HepG2 (cell line): ENCODE measurements around the gene EXOC6B. TPM values are rescaled to one million over a fixed set of nuclear protein-coding genes. Genes with fewer than 3 reads are reported as not detected.

ENCODE experiments used
- ATAC-seq: fragments of 200-7000 bp; cut with Tn5 transposase; 3 replicates; pipeline ENCODE4 v1.9.1; 2020; ENCODE audit warnings: mild to moderate bottlenecking, moderate library complexity
- BruUV-seq: library from RNA; stranded (reverse); fragments of 400-500 nt; replicated peaks from 2 replicates; lab custom pipeline; 2021; lab: Mats Ljungman, UMichigan
- CTCF ChIA-PET: fragments of 300-600 bp; formaldehyde crosslinking; extraction: SDS; loops from one replicate; lab custom pipeline; 2021; ENCODE audit warnings: low total read pairs, inconsistent platforms, low intra/inter-chr PET ratio; lab: Yijun Ruan, JAX
- POLR2A ChIA-PET: fragments of 350-600 bp; sonication (Branson Sonifier 250); formaldehyde crosslinking; loops from one replicate; lab custom pipeline; 2020; ENCODE audit warnings: antibody characterized with exemption, inconsistent platforms; lab: Yijun Ruan, JAX
- DNase-seq: peaks from one replicate; pipeline ENCODE4 v3.0.0-alpha.2; 2015; ENCODE audit warnings: low spot score
- FAIRE-seq: peaks from 3 replicates; lab custom pipeline; 2011; peaks lifted over from hg19 to GRCh38; lab: Jason Lieb, UNC
- H2AFZ ChIP-seq: one replicate; pipeline ENCODE4 v1.6.1; 2011; ENCODE audit warnings: low read length, inconsistent platforms
- H3K27ac ChIP-seq: fragments of 300-600 bp; 3 replicates; pipeline ENCODE4 v1.8.0; 2011; ENCODE audit warnings: mixed run types, mild to moderate bottlenecking, mixed read lengths, low read length, inconsistent platforms; ENCODE audit not compliant: insufficient read depth; ENCODE audit errors: extremely low read length
- H3K27me3 ChIP-seq, 2 experiments: fragments of 200-600 bp in 1 of 2; 2 replicates in 1 of 2; 3 replicates in 1 of 2; pipeline versions ENCODE4 v1.6.0 to v1.8.0; 2011; ENCODE audit warnings: low read length in 2 of 2, mild to moderate bottlenecking in 2 of 2, moderate library complexity in 2 of 2, inconsistent platforms in 1 of 2; ENCODE audit not compliant: insufficient read depth in 2 of 2, control insufficient read depth in 1 of 2
- H3K36me3 ChIP-seq, 2 experiments: fragments of 200-600 bp in 1 of 2; replicated peaks in 1 of 2; 2 replicates in 1 of 2; 3 replicates in 1 of 2; pipeline versions ENCODE4 v1.5.1 to v1.8.0; 2011; ENCODE audit warnings: low read length in 2 of 2, inconsistent platforms in 1 of 2; ENCODE audit not compliant: insufficient read depth in 2 of 2, control insufficient read depth in 1 of 2
- H3K4me1 ChIP-seq: 2 replicates; pipeline ENCODE4 v1.5.1; 2012; ENCODE audit warnings: low read length, inconsistent platforms; ENCODE audit not compliant: insufficient read depth
- H3K4me2 ChIP-seq: 2 replicates; pipeline ENCODE4 v1.6.0; 2011; ENCODE audit warnings: low read depth, low read length, inconsistent platforms
- H3K4me3 ChIP-seq, 3 experiments: fragments of 200-600 bp in 1 of 3; sonication (generic), shearing (Covaris generic) in 1 of 3; replicated peaks in 1 of 3; 2 replicates each; pipeline ENCODE4 v1.5.1; 2011 to 2016; ENCODE audit warnings: low read length in 3 of 3, inconsistent platforms in 2 of 3, low read depth in 2 of 3, mild to moderate bottlenecking in 2 of 3, control low read depth in 1 of 3, mixed read lengths in 1 of 3; ENCODE audit not compliant: insufficient read depth in 1 of 3
- H3K79me2 ChIP-seq: one replicate; pipeline ENCODE4 v1.6.1; 2011; ENCODE audit warnings: low read length, inconsistent platforms; ENCODE audit not compliant: insufficient read depth
- H3K9ac ChIP-seq: 2 replicates; pipeline ENCODE4 v1.6.0; 2011; ENCODE audit warnings: mild to moderate bottlenecking, low read depth, low read length, inconsistent platforms; ENCODE audit not compliant: insufficient read depth
- H3K9me3 ChIP-seq: 2 replicates; pipeline ENCODE4 v1.5.1; 2012; ENCODE audit warnings: mild to moderate bottlenecking, low read length
- H4K20me1 ChIP-seq: 2 replicates; pipeline ENCODE4 v1.6.0; 2011; ENCODE audit warnings: inconsistent platforms, mild to moderate bottlenecking, low read length, moderate library complexity; ENCODE audit not compliant: insufficient read depth
- CENPX ChIP-seq: sonication (generic); formaldehyde crosslinking; IDR thresholded peaks from 2 replicates; pipeline ENCODE4 v1.9.0; 2021; ENCODE audit warnings: mild to moderate bottlenecking, missing genetic modification reagents, moderate library complexity
- GATAD2A ChIP-seq: IDR thresholded peaks from 2 replicates; pipeline ENCODE4 v1.6.1; 2016
- IKZF1 ChIP-seq: fragments of 450-650 bp; IDR thresholded peaks from 2 replicates; pipeline ENCODE4 v1.7.1; 2016
- NCOR1 ChIP-seq: fragments of 200-600 bp; sonication (generic); IDR thresholded peaks from 2 replicates; pipeline ENCODE4 v1.7.0; 2017; ENCODE audit warnings: antibody characterized with exemption, low read length, borderline replicate concordance
- PHF8 ChIP-seq: sonication (generic); formaldehyde crosslinking; IDR thresholded peaks from 2 replicates; pipeline ENCODE4 v1.5.0; 2020; ENCODE audit warnings: missing genetic modification reagents
- RBAK ChIP-seq: sonication (generic); formaldehyde crosslinking; IDR thresholded peaks from 2 replicates; pipeline ENCODE4 v1.5.1; 2020; ENCODE audit warnings: mild to moderate bottlenecking, missing genetic modification reagents
- SOX13 ChIP-seq, 3 experiments: fragments of 450-650 bp in 1 of 3; sonication (generic) in 1 of 3; formaldehyde crosslinking in 1 of 3; IDR thresholded peaks in 2 of 3; conservative IDR thresholded peaks in 1 of 3; 2 replicates each; pipeline versions ENCODE4 v1.5.0 to v1.6.1; 2016 to 2020; ENCODE audit warnings: antibody characterized with exemption in 1 of 3, mild to moderate bottlenecking in 1 of 3, missing compliant biosample characterization in 1 of 3, missing genetic modification reagents in 1 of 3, moderate library complexity in 1 of 3
- SP2 ChIP-seq: sonication (generic); formaldehyde crosslinking; IDR thresholded peaks from 2 replicates; pipeline ENCODE4 v1.5.1; 2020; ENCODE audit warnings: mild to moderate bottlenecking, missing genetic modification reagents
- ZEB1 ChIP-seq: IDR thresholded peaks from 2 replicates; pipeline ENCODE4 v1.6.1; 2012; ENCODE audit warnings: mild to moderate bottlenecking, low read depth, inconsistent platforms; ENCODE audit not compliant: insufficient replicate concordance
- ZFAT ChIP-seq: sonication (generic); formaldehyde crosslinking; conservative IDR thresholded peaks from 2 replicates; pipeline ENCODE4 v1.8.1; 2023; ENCODE audit warnings: missing genetic modification reagents, inconsistent platforms
- ZNF263 ChIP-seq: sonication (generic); formaldehyde crosslinking; IDR thresholded peaks from 2 replicates; pipeline ENCODE4 v1.4.0; 2020; ENCODE audit warnings: missing genetic modification reagents
- ZNF317 ChIP-seq: sonication (generic); formaldehyde crosslinking; IDR thresholded peaks from 2 replicates; pipeline ENCODE4 v1.5.0; 2020; ENCODE audit warnings: mild to moderate bottlenecking, missing genetic modification reagents
- ZNF552 ChIP-seq: sonication (generic); formaldehyde crosslinking; IDR thresholded peaks from 2 replicates; pipeline ENCODE4 v1.9.0; 2022; ENCODE audit warnings: missing genetic modification reagents, mild to moderate bottlenecking, borderline replicate concordance
- ZNF577 ChIP-seq: sonication (generic); formaldehyde crosslinking; IDR thresholded peaks from 2 replicates; pipeline ENCODE4 v1.4.0; 2020; ENCODE audit warnings: mild to moderate bottlenecking, low read depth, missing genetic modification reagents, borderline replicate concordance
- ZNF713 ChIP-seq: sonication (generic); formaldehyde crosslinking; IDR thresholded peaks from 2 replicates; pipeline ENCODE4 v1.4.0; 2020; ENCODE audit warnings: mild to moderate bottlenecking, missing genetic modification reagents
- ZNF883 ChIP-seq: sonication (generic); formaldehyde crosslinking; IDR thresholded peaks from 2 replicates; pipeline ENCODE4 v1.5.1; 2020; ENCODE audit warnings: mild to moderate bottlenecking, missing genetic modification reagents; ENCODE audit errors: not compliant biosample characterization
- WGBS: methylation state at CpG from one replicate; pipeline ENCODE4 v1.1.6; 2017; ENCODE audit warnings: low lambda C conversion rate; 5-methylcytosine and 5-hydroxymethylcytosine counted together
- in situ Hi-C: cut with HindIII; loops from 2 replicates; pipeline ENCODE4 v1.10.0; 2017; ENCODE audit warnings: low pct_unique_long_range_greater_than_20kb; ENCODE audit not compliant: extremely low pct_ligation_motif_present
- intact Hi-C: fragments of 100-400 bp; cut with micrococcal nuclease; formaldehyde crosslinking; loops from one replicate; pipeline ENCODE4 v1.10.0; 2022; ENCODE audit not compliant: unreplicated experiment
- polyA plus RNA-seq, 8 experiments: library from polyadenylated mRNA; depleted of rRNA in 3 of 8; stranded (reverse) in 7 of 8; unstranded in 1 of 8; fragments of >200 nt; fragmentation: Illumina TruSeq in 4 of 8; extraction: Trizol in 4 of 8; gene quantifications; 2 replicates each; pipeline versions ENCODE4 v1.2.1 to v1.2.3, GENCODE V29; 2011 to 2016; ENCODE audit warnings: low read depth in 4 of 8, missing spikeins in 1 of 8, mixed read lengths in 1 of 8; ENCODE audit not compliant: insufficient read depth in 1 of 8
- total RNA-seq, 5 experiments: library from RNA; depleted of rRNA; stranded (reverse); fragments of >200 nt; fragmentation: Illumina TruSeq; extraction: Trizol; gene quantifications; 2 replicates each; pipeline ENCODE4 v1.2.3, GENCODE V29; 2016; ENCODE audit warnings: low read depth in 1 of 5
- TF ChIP-seq, protein P1 (sequence below): sonication (generic); formaldehyde crosslinking; IDR thresholded peaks from 2 replicates; pipeline ENCODE4 v1.4.0; 2020; ENCODE audit warnings: missing genetic modification reagents
- TF ChIP-seq, protein P2 (sequence below): sonication (generic); formaldehyde crosslinking; IDR thresholded peaks from 2 replicates; pipeline ENCODE4 v1.4.0; 2020; ENCODE audit warnings: missing genetic modification reagents, borderline replicate concordance
- TF ChIP-seq, protein P3 (sequence below): sonication (generic); formaldehyde crosslinking; IDR thresholded peaks from 2 replicates; pipeline ENCODE4 v1.8.0; 2022; ENCODE audit warnings: missing genetic modification reagents, mild to moderate bottlenecking, borderline replicate concordance
- TF ChIP-seq, protein P4 (sequence below): sonication (generic); formaldehyde crosslinking; IDR thresholded peaks from 2 replicates; pipeline ENCODE4 v1.8.1; 2022; ENCODE audit warnings: mild to moderate bottlenecking, missing genetic modification reagents

EXOC6B gene
- total and polyA plus RNA-seq, 2 of the 13 experiments (the other 11 are each of a cell fraction or from before 2014, with no cell fraction given), result 9.1 to 15.9 TPM

DNA sequence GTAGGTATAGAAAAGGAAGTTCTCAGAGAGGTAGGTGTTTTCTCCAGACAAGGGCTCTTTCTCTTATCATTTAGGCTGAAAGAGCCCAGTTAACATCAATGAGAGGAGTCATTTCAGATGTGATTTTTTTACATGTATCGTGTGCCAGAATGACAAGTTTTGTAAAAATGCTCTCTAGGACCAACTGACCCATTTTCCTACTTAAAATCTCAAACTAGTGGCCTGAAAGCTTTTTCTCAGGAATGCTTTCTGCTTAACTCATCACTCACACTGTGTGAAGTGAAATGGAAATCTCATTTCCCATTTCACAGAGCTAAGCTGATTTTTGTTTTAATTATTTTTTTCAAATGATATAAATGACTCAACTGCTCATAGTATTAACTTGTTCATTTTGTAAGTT is 549.5 kb downstream of the EXOC6B start (continued):
- no peak for TF ChIP-seq ZNF263 (CRISPR knock-in tag)
- no peak for TF ChIP-seq PHF8 (CRISPR knock-in tag)
- TF ChIP-seq ZEB1, result no peak
- no peak for TF ChIP-seq ZNF883 (CRISPR knock-in tag)
- TF ChIP-seq ZNF552 (CRISPR knock-in tag), result no peak
- TF ChIP-seq, protein P1, sequence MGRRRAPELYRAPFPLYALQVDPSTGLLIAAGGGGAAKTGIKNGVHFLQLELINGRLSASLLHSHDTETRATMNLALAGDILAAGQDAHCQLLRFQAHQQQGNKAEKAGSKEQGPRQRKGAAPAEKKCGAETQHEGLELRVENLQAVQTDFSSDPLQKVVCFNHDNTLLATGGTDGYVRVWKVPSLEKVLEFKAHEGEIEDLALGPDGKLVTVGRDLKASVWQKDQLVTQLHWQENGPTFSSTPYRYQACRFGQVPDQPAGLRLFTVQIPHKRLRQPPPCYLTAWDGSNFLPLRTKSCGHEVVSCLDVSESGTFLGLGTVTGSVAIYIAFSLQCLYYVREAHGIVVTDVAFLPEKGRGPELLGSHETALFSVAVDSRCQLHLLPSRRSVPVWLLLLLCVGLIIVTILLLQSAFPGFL (CRISPR knock-in tag), result no peak
- no peak for TF ChIP-seq ZNF317 (CRISPR knock-in tag)
- TF ChIP-seq, protein P2, sequence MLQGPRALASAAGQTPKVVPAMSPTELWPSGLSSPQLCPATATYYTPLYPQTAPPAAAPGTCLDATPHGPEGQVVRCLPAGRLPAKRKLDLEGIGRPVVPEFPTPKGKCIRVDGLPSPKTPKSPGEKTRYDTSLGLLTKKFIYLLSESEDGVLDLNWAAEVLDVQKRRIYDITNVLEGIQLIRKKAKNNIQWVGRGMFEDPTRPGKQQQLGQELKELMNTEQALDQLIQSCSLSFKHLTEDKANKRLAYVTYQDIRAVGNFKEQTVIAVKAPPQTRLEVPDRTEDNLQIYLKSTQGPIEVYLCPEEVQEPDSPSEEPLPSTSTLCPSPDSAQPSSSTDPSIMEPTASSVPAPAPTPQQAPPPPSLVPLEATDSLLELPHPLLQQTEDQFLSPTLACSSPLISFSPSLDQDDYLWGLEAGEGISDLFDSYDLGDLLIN (CRISPR knock-in tag), result no peak
- no peak for TF ChIP-seq SOX13 (IDR thresholded peaks at IDR 0.05)
- TF ChIP-seq SOX13 (CRISPR knock-in tag; conservative IDR thresholded peaks at IDR 0.05 in 1 of 2, IDR thresholded peaks at IDR 0.05 in 1 of 2), result no peak
- TF ChIP-seq SP2 (CRISPR knock-in tag), result no peak
- no peak for TF ChIP-seq RBAK (CRISPR knock-in tag)

DNA sequence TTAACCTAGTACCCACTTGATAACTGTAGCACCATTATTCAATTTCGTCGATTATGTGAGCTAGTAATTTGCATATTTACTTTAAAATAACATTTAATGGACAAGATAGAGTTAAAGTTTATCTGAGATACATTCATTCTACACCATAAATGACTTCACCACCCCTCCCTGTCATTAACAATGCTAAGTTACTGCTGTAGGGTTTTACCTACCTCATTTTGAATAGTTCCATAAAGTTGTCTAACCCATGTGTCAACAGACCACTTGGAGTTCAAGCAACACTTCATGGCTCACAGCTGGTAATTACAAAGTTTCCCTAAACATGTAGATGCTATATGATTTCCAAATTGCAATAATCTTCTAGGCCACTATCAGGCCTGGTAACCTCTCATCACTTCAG is 550.7 kb downstream of the EXOC6B start:
- Histone ChIP-seq H3K9ac (no peak overlapping the region), H2AFZ (no peak overlapping the region), H3K27me3 (no peaks in the 10 kb centered on the region), H3K36me3 (no peaks in the 10 kb centered on the region), H3K9me3 (no peaks in the 10 kb centered on the region), H4K20me1 (no peaks in the 10 kb centered on the region), H3K4me2 (no peak overlapping the region), H3K4me1 (0 out of 2 replicates have a peak, but pooled peaks cover 9% of the 10 kb centered on the region), H3K4me3 (no peak overlapping the region), H3K79me2 (no peaks in the 10 kb centered on the region), H3K27ac (no peak overlapping the region)
- ChIA-PET POLR2A (no interaction called here), CTCF (no interaction called here)
- no peak for TF ChIP-seq ZNF577 (CRISPR knock-in tag)
- TF ChIP-seq ZFAT (CRISPR knock-in tag), result no peak
- TF ChIP-seq, protein P3, sequence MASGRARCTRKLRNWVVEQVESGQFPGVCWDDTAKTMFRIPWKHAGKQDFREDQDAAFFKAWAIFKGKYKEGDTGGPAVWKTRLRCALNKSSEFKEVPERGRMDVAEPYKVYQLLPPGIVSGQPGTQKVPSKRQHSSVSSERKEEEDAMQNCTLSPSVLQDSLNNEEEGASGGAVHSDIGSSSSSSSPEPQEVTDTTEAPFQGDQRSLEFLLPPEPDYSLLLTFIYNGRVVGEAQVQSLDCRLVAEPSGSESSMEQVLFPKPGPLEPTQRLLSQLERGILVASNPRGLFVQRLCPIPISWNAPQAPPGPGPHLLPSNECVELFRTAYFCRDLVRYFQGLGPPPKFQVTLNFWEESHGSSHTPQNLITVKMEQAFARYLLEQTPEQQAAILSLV (CRISPR knock-in tag), result no peak
- TF ChIP-seq, protein P4, sequence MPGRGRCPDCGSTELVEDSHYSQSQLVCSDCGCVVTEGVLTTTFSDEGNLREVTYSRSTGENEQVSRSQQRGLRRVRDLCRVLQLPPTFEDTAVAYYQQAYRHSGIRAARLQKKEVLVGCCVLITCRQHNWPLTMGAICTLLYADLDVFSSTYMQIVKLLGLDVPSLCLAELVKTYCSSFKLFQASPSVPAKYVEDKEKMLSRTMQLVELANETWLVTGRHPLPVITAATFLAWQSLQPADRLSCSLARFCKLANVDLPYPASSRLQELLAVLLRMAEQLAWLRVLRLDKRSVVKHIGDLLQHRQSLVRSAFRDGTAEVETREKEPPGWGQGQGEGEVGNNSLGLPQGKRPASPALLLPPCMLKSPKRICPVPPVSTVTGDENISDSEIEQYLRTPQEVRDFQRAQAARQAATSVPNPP, result no peak
- no peak for TF ChIP-seq CENPX (CRISPR knock-in tag)
- TF ChIP-seq IKZF1, result no peak
- no peak for TF ChIP-seq ZNF713 (CRISPR knock-in tag)
- TF ChIP-seq GATAD2A (CRISPR knock-in tag), result no peak
- no peak for TF ChIP-seq NCOR1
- 92% methylated on average over 2 of the region's 2 CpGs for WGBS
- DNase-seq (no peak), FAIRE-seq (no peak), ATAC-seq (no peak)
- in situ Hi-C loops, result no loop called here
- intact Hi-C loops, result no loop called here
- BruUV-seq, result no TSS peak
